NAMALWA (cell line): ENCODE results near the gene ARID1B.

ENCODE experiments used
- DNase-seq: peaks from one replicate; pipeline ENCODE4 v3.0.0-alpha.2; 2015; ENCODE audit warnings: low spot score

ARID1B gene

GRCh38 chr6:156791320-156791850 is 14.2 kb downstream of the ARID1B start:
- peak; percentile 95 for DNase-seq

DNA sequence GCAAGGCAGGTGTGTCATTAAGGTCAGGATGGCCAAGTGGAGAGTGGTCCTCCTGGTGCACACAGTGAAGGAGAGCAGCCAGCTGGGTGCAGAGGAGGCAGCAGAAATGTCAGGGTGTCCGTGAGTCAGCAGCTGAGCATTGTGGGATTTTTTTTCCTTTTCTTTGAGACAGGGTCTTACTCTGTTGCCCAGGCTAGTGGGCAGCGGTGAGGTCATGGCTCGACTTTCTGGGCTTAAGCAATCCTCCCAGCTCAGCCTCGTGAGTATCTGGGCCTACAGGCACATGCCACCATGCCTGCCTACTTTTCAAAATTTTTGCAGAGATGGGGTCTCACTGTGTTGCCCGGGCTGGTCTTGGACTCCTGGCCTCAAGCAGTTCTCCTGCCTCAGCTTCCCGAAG is 16.0 kb downstream of the ARID1B start:
- no peak for DNase-seq

- no peak for DNase-seq
These were observed 17.6 kb downstream of the ARID1B start for GRCh38 chr6:156794546-156795354.

- no peak for DNase-seq
These were observed 18.6 kb downstream of the ARID1B start for GRCh38 chr6:156795825-156796224.

- DNase-seq, result no peak
These were observed 19.4 kb downstream of the ARID1B start for GRCh38 chr6:156796627-156797026.

DNA sequence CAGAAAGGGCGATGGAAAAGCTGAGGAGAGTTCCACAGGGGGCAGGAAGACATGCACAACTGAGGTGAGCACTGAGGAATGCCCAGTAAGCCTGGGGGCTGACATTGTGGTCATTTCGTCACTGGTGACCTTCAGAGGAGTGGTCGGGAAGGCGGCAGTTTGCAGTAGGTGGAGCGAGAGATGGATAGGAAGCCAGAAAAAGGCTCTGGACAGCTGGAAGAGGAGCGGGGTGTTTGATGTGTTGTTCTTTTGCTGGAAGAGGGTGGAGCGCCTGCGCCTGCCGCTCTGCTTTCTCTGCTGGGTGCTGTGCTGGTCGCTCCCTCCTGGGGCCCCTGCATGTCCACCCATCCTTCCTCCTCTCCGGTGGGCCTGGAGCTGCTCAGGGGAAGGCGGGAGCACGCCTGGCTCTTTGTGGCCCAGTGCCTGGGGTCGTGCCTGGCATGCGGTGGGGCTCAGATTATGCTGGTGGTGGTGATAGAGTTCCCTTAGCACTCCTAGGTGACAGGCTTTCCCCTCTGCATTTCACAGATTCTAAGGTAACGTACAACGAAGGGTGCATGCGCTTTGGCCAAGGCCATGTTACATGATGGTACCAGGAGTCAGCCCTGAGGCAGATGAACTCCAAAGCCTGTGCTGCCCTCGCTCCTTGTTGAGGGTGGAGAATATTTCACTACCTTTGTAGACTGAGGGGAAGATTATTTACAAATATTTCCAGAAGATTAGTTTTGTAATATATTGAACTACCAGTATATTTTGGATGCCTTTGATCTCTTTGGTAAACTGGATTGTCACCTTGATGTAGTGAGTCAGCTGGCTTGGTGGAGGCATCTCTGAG is 20.9 kb downstream of the ARID1B start:
- DNase-seq, result no peak

DNA sequence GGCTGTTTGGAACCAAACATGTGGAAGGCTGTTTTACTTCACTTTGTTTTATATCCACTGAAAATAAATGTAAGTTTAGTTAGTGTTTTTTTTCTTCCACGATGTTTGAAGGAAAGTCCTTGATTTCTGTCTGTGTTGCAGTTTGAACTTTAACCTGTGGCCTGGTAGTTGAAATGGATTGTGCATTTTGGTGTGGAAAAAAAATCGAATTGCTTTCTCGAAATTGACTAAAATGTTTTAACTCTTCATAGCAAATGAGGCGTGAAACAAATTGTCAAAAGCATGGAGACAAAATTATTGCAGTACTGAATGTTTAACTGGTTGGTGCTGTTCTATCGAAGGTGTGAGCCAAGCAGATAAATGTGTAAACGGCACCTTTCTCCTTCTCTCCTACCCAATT is 24.5 kb downstream of the ARID1B start:
- no peak for DNase-seq

DNA sequence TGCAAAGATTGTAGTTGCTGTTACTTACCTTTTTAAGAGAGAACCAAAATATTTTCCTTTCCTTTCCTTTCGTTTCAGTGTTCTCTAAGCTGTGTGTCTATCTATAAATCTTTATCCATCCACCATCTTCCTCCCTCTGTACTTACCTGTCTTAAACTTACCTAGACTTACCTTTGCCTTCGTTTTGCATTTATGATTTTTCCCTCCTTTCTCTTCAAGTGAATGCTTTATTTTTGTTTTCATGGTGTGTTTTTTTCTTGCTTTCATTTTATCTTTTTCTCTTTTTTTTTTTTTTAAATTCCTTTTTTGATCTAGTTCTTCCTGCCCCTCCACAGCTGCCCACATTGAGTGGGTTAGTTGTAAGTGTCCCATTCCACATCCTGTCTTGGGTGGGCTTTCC is 26.2 kb downstream of the ARID1B start:
- no peak for DNase-seq

- DNase-seq, result no peak
These were observed 27.2 kb downstream of the ARID1B start for GRCh38 chr6:156804402-156804801.

DNA sequence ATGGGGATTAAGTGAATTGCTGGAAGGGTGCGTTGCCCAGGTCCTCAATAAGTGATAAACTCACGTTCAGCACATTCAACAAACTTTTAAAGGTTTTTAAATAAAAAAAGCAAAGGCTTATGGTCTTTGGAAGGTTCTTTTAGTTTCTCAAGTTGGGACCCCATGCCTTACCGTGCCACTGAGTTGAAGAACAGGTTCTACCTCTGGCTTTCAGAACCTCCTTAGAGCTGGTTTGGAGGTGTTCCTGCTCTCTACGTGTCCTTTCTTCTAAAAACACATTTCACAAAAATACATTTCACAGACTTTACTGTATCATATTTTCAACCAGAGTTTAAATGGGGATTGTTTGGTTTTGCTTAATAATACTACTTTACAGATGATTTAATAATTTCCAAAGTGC is 29.0 kb downstream of the ARID1B start:
- no peak for DNase-seq

DNA sequence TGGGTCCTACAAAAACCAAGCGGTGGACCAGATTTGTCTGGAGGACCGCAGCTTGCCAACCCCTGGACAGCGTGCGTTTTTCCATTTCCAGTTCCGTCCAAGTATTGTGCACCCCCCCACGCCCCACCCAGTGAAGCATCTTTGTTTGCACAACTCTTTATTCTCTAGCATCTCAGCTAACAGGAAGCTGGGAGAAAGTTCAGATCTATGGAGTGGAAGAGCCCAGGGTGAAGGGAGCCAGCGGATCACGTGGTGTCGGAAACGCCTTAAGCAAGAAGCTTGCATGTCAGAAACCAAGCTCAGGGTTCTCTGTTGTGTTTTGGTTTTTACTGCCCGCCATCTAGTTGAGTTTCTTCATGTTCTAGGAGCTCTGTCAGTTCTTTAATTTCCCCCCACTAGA is 29.9 kb downstream of the ARID1B start:
- no peak for DNase-seq

DNA sequence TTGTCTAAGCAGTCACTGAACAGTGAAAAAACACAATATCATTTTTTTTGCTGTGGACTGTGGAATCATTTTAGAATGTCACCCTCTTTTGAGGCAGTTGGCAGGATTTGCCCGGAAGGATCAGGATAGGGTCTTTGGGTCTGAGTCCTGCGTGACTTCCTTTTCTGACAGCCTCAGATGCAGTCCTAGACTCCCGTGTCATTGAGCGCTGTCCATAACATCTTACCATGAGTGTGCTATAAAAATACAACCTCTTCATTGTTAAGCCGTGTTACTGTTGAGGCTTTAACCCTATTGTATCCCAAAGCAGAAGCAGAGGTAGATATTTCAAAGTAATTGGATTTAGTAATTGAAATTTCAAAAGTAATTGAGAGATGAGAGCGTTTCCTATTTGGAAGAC is 30.6 kb downstream of the ARID1B start:
- peak; percentile 23 for DNase-seq

GRCh38 chr6:156808287-156808686 is 31.1 kb downstream of the ARID1B start:
- DNase-seq, result peak; percentile 56

DNA sequence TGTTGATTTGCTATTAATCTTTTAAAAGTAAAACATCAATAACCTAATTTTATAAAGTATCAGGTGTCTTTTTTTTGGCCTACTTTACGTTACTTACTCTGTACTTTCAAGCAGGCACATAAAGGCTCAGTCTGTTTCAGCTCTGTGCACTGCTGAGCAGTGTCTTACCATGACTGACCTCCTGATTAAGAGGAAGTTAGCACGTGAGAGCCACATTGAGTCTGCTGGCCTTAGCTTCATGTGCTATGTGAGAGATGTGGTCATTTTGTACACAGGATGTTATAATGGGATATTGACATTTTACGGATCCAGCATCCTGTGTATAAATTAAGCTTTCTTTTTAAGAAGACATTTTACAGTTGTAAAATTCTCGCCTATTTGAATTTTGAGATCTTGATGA is 31.9 kb downstream of the ARID1B start:
- peak; percentile 81 for DNase-seq

- no peak for DNase-seq
These were observed 32.4 kb downstream of the ARID1B start for GRCh38 chr6:156809446-156810178.

GRCh38 chr6:156814036-156814581 is 36.9 kb downstream of the ARID1B start:
- no peak for DNase-seq

DNA sequence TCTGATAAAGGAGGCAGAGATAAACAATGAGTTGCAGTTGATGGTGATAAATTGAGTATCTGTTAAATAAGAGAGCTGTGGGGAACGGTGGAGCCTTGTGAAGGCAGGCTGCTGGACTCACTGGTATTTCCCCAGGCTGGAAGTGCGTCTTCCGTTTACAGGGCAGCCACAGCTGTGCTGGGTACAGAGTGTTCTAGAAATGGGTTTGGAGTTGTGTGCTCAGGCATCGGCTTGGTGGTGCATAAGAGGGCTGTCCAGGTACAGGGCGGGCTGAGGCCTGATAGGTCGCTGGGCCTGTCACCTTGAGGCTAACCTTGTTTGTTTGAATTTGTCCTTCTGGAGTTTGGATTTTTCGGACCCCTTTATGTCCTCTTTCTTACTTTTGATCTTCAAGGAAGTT is 39.3 kb downstream of the ARID1B start:
- no peak for DNase-seq

GRCh38 chr6:156820089-156820798 is 43.1 kb downstream of the ARID1B start:
- DNase-seq, result no peak

- no peak for DNase-seq
These were observed 44.5 kb downstream of the ARID1B start for GRCh38 chr6:156821707-156822106.

- DNase-seq, result no peak
These were observed 45.6 kb downstream of the ARID1B start for GRCh38 chr6:156822747-156823206.

- DNase-seq, result no peak
These were observed 47.0 kb downstream of the ARID1B start for GRCh38 chr6:156824142-156824541.
